Body of pancreas (tissue), 4 donors: ENCODE results near the gene FKBP10.

ENCODE experiments used
- POLR2A ChIP-seq, 3 donors: fragments of 450-650 bp; IDR thresholded peaks; one replicate each; pipeline ENCODE4 v1.6.1; 2016; ENCODE audit warnings: antibody characterized with exemption in 3 of 3, mild to moderate bottlenecking in 2 of 3
- TF ChIP-seq, protein P1 (sequence below), 7 experiments: fragments of 450-650 bp in 4 of 7; fragments of 200-600 bp in 3 of 7; sonication (generic) in 3 of 7; IDR thresholded peaks; one replicate each; pipeline ENCODE4 v1.5.1; 2016 to 2019; ENCODE audit warnings: antibody characterized with exemption in 7 of 7

DNA sequence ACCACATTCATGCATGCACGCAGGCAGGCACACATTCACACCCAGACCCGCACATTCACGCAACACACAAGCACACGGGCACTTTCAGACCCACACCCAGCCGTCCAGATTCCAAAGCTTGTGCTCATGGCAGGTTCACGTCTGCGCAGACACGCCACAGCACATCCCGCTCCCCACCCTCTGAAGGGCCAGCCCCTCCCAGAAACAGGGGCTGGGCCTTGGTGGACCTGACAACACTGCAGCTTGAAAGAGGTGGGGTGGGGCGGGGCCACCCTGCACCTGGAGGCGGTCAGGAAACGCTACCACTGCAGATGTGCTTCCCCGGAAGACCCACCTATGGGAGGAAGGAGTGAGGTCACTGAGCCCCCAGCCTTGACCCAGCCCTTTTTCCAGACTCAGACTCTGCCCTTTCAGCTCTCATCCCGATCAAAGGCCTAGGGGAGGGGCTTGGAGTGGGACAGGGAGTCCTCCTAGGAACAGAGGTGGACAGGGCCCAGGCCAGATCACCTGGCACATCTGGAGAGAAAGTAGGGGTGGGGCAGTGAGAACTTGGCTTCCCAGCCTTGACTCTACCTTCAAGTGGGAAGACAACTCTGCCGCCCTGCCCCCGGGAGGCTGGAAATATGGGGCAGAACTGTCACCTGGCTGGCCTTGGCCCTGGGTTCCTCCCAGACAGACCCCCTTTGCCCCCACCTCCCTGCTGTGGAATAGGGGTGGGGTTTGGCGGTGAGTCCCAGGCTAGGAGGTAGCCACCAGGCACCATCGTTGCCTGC lies 12.0 kb upstream of the FKBP10 start:
- no peak for TF ChIP-seq POLR2A (IDR thresholded peaks at IDR 0.05)
- TF ChIP-seq, protein P1, sequence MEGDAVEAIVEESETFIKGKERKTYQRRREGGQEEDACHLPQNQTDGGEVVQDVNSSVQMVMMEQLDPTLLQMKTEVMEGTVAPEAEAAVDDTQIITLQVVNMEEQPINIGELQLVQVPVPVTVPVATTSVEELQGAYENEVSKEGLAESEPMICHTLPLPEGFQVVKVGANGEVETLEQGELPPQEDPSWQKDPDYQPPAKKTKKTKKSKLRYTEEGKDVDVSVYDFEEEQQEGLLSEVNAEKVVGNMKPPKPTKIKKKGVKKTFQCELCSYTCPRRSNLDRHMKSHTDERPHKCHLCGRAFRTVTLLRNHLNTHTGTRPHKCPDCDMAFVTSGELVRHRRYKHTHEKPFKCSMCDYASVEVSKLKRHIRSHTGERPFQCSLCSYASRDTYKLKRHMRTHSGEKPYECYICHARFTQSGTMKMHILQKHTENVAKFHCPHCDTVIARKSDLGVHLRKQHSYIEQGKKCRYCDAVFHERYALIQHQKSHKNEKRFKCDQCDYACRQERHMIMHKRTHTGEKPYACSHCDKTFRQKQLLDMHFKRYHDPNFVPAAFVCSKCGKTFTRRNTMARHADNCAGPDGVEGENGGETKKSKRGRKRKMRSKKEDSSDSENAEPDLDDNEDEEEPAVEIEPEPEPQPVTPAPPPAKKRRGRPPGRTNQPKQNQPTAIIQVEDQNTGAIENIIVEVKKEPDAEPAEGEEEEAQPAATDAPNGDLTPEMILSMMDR (IDR thresholded peaks at IDR 0.05), result no peak
